Body of pancreas (tissue), 4 donors: ENCODE measurements around the gene BRD1.

ENCODE experiments used
- POLR2A ChIP-seq, 3 donors: fragments of 450-650 bp; IDR thresholded peaks; one replicate each; pipeline ENCODE4 v1.6.1; 2016; ENCODE audit warnings: antibody characterized with exemption in 3 of 3, mild to moderate bottlenecking in 2 of 3
- TF ChIP-seq, protein P1 (sequence below), 7 experiments: fragments of 450-650 bp in 4 of 7; fragments of 200-600 bp in 3 of 7; sonication (generic) in 3 of 7; IDR thresholded peaks; one replicate each; pipeline ENCODE4 v1.5.1; 2016 to 2019; ENCODE audit warnings: antibody characterized with exemption in 7 of 7

DNA sequence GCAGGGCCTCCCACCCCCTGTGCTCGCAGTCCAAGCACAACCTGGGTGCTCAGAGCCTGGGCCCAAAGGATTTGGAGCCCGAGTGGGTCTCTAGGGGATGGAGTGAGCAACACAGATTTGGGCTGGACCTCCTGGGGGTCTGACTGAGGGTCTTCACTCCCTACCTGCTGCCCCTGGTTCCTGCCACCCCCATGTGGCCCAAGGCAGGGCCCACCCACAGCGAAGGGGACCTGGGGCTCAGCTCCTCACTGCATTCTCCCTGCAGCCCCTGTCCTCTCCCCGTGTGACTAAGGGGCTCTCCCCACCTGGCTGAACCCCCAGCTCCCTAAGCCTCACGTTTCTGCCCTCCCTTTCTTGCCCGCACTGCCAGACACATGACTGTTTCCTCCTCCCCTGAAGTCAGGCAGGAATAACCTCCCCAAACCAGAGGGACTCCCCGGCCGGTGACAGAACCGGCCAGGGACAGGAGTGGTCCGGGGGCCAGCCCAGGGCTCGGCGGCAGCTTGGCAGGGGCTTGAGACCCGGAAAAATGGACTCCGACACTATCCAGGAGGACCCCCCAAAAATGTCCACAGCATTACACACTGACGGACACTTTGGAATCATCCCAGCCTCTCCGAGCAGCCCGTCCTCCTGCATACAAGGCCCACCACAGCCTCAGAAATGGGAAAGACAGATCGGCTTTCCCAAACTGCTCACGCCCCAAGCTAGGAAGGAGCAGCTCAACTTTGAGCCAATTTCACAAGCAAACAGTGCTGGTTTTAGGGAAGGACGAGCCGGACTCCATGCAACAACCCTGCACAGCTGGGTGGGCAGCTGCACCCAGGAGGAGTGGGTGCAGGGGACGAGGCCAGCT lies 57.8 kb downstream of the BRD1 start:
- TF ChIP-seq, protein P1, sequence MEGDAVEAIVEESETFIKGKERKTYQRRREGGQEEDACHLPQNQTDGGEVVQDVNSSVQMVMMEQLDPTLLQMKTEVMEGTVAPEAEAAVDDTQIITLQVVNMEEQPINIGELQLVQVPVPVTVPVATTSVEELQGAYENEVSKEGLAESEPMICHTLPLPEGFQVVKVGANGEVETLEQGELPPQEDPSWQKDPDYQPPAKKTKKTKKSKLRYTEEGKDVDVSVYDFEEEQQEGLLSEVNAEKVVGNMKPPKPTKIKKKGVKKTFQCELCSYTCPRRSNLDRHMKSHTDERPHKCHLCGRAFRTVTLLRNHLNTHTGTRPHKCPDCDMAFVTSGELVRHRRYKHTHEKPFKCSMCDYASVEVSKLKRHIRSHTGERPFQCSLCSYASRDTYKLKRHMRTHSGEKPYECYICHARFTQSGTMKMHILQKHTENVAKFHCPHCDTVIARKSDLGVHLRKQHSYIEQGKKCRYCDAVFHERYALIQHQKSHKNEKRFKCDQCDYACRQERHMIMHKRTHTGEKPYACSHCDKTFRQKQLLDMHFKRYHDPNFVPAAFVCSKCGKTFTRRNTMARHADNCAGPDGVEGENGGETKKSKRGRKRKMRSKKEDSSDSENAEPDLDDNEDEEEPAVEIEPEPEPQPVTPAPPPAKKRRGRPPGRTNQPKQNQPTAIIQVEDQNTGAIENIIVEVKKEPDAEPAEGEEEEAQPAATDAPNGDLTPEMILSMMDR (IDR thresholded peaks at IDR 0.05), result no peak
- TF ChIP-seq POLR2A (IDR thresholded peaks at IDR 0.05), result no peak
